ENCODE data around the gene PCSK4. TPM values are rescaled to one million over a fixed set of nuclear protein-coding genes. Genes with fewer than 3 reads are reported as not detected.
A peak's percentile ranks its signal among the peaks of the same experiment; 100 is the strongest.

The PCSK4 gene
- total RNA-seq, 1 donor from 2014 or later: 5.4 TPM

GRCh38 chr19:1527650-1528309, 37.6 kb upstream of the PCSK4 start:
- Histone ChIP-seq H3K36me3 (no peaks in the 10 kb centered on the region), H3K9me3 (no peaks in the 10 kb centered on the region), H3K27me3 (no peaks in the 10 kb centered on the region), H3K27ac (no peak overlapping the region), H3K4me1 (peaks cover 21% of the 10 kb centered on the region), H3K4me3 (no peak overlapping the region)
- TF ChIP-seq POLR2AphosphoS5 (IDR thresholded peaks at IDR 0.05; ENCODE audit: insufficient read depth in 1 of 2, low read depth in 1 of 2) (no peak), CTCF (IDR thresholded peaks at IDR 0.05) (no peak), POLR2A (IDR thresholded peaks at IDR 0.05) (no peak)
- intact Hi-C loops (cut with DNase I): no loop called here
- no peak for DNase-seq (ENCODE audit: extremely low spot score in 2 of 2)

GRCh38 chr19:1526979-1527649, 37.0 kb upstream of the PCSK4 start:
- Histone ChIP-seq H3K9me3 (no peaks in the 10 kb centered on the region), H3K27me3 (no peaks in the 10 kb centered on the region), H3K27ac (no peak overlapping the region), H3K4me1 (peaks cover 26% of the 10 kb centered on the region), H3K36me3 (no peaks in the 10 kb centered on the region), H3K4me3 (no peak overlapping the region)
- TF ChIP-seq POLR2AphosphoS5 (IDR thresholded peaks at IDR 0.05; ENCODE audit: insufficient read depth in 1 of 2, low read depth in 1 of 2) (no peak), CTCF (IDR thresholded peaks at IDR 0.05) (no peak), POLR2A (IDR thresholded peaks at IDR 0.05) (no peak)
- DNase-seq (ENCODE audit: extremely low spot score in 2 of 2): no peak
- intact Hi-C loops (cut with DNase I): no loop called here

- no peak for TF ChIP-seq CTCF (IDR thresholded peaks at IDR 0.05)
- no peak for TF ChIP-seq POLR2AphosphoS5 (IDR thresholded peaks at IDR 0.05; ENCODE audit: insufficient read depth in 1 of 2, low read depth in 1 of 2)
- TF ChIP-seq POLR2A (IDR thresholded peaks at IDR 0.05): no peak
- no peaks in the 10 kb centered on the region for H3K36me3 ChIP-seq
- H3K27ac ChIP-seq: no peak overlapping the region
- intact Hi-C loops (cut with DNase I): no loop called here
- DNase-seq (ENCODE audit: extremely low spot score in 2 of 2): no peak
- peaks cover 35% of the 10 kb centered on the region for H3K4me1 ChIP-seq
- H3K27me3 ChIP-seq: no peaks in the 10 kb centered on the region
- H3K4me3 ChIP-seq: no peak overlapping the region
- H3K9me3 ChIP-seq: no peaks in the 10 kb centered on the region
Observed at GRCh38 chr19:1526066-1526778, 36.1 kb upstream of the PCSK4 start.

- H3K27ac ChIP-seq: no peak overlapping the region
- TF ChIP-seq POLR2A (IDR thresholded peaks at IDR 0.05): no peak
- DNase-seq (ENCODE audit: extremely low spot score in 2 of 2): no peak
- H3K27me3 ChIP-seq: no peaks in the 10 kb centered on the region
- H3K36me3 ChIP-seq: no peaks in the 10 kb centered on the region
- peaks cover 36% of the 10 kb centered on the region for H3K4me1 ChIP-seq
- peak overlapping the region in 1 of 2 donors; percentile 40 for H3K4me3 ChIP-seq
- no peaks in the 10 kb centered on the region for H3K9me3 ChIP-seq
- intact Hi-C loops (cut with DNase I): no loop called here
Observed at GRCh38 chr19:1525343-1525742, 35.2 kb upstream of the PCSK4 start.

GRCh38 chr19:1524972-1525325, 34.8 kb upstream of the PCSK4 start:
- Histone ChIP-seq H3K36me3 (no peaks in the 10 kb centered on the region), H3K9me3 (no peaks in the 10 kb centered on the region), H3K27me3 (no peaks in the 10 kb centered on the region), H3K27ac (no peak overlapping the region), H3K4me1 (peaks cover 36% of the 10 kb centered on the region), H3K4me3 (peak overlapping the region; percentile 40 to 59)
- TF ChIP-seq POLR2AphosphoS5 (IDR thresholded peaks at IDR 0.05; ENCODE audit: insufficient read depth in 1 of 2, low read depth in 1 of 2): no peak
- TF ChIP-seq POLR2A (IDR thresholded peaks at IDR 0.05): no peak
- no peak for TF ChIP-seq CTCF (IDR thresholded peaks at IDR 0.05)
- DNase-seq (ENCODE audit: extremely low spot score in 2 of 2): no peak
- intact Hi-C loops (cut with DNase I): no loop called here

Measured in vagina (tissue), 2 donors.